ENCODE measurements around the gene CIROP. TPM values are rescaled to one million over a fixed set of nuclear protein-coding genes. Genes with fewer than 3 reads are reported as not detected.

Gene CIROP
- total RNA-seq, 1 donor from 2014 or later = not detected

GRCh38 chr14:23143911-23144310 is 39.1 kb upstream of the CIROP start:
- Histone ChIP-seq H3K27me3 (ENCODE audit: low read depth) (no peaks in the 10 kb centered on the region), H3K4me3 (no peak overlapping the region), H3K9me3 (no peaks in the 10 kb centered on the region), H3K4me1 (peaks cover 8% of the 10 kb centered on the region), H3K36me3 (peaks cover 8% of the 10 kb centered on the region), H3K27ac (no peak overlapping the region)
- intact Hi-C loops (cut with DNase I) = no loop called here
- DNase-seq (no peak), ATAC-seq (no peak)
- no peak for TF ChIP-seq CTCF (IDR thresholded peaks at IDR 0.05)

DNA sequence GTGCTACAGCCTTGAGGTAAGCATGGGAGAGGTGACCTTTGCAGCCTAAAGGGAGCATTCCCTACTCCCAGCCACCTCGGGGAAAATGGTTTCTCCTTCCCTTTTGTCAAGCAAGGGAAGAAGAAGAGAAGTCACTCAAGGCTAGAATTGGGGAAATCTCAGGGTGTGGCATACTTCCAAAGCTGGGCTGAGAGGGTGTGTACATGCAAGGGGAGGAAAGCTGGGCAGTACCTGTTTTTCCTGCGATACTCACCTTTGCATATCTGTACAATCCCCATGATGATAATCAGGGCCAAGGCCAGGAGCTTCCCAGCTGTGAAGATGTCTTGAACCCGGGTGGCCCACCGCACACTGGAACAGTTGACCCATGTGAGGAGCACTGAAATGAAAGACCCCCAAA is 38.0 kb upstream of the CIROP start:
- H3K27me3 ChIP-seq (ENCODE audit: low read depth) = no peaks in the 10 kb centered on the region
- H3K4me3 ChIP-seq = no peak overlapping the region
- peaks cover 8% of the 10 kb centered on the region for H3K4me1 ChIP-seq
- no peak overlapping the region for H3K27ac ChIP-seq
- peaks cover 8% of the 10 kb centered on the region for H3K36me3 ChIP-seq
- no peak for DNase-seq
- no peaks in the 10 kb centered on the region for H3K9me3 ChIP-seq
- peak in 1 of 2 donors; percentile 22 for ATAC-seq
- intact Hi-C loops (cut with DNase I) = no loop called here
- no peak for TF ChIP-seq CTCF (IDR thresholded peaks at IDR 0.05)

- peak; percentile 75 to 86 for ATAC-seq
- Histone ChIP-seq H3K4me3 (no peak overlapping the region), H3K27ac (no peak overlapping the region), H3K27me3 (ENCODE audit: low read depth) (no peaks in the 10 kb centered on the region), H3K9me3 (no peaks in the 10 kb centered on the region), H3K4me1 (peaks cover 8% of the 10 kb centered on the region), H3K36me3 (peaks cover 8% of the 10 kb centered on the region)
- no peak for TF ChIP-seq CTCF (IDR thresholded peaks at IDR 0.05)
- DNase-seq = peak; percentile 73
- intact Hi-C loops (cut with DNase I) = no loop called here
Measured at GRCh38 chr14:23141706-23142444, 37.1 kb upstream of the CIROP start.

- peaks cover 8% of the 10 kb centered on the region for H3K4me1 ChIP-seq
- peaks cover 8% of the 10 kb centered on the region for H3K36me3 ChIP-seq
- no peak overlapping the region for H3K4me3 ChIP-seq
- H3K27ac ChIP-seq = no peak overlapping the region
- ATAC-seq (no peak), DNase-seq (no peak)
- no peaks in the 10 kb centered on the region for H3K27me3 ChIP-seq (ENCODE audit: low read depth)
- intact Hi-C loops (cut with DNase I) = no loop called here
- H3K9me3 ChIP-seq = no peaks in the 10 kb centered on the region
- TF ChIP-seq CTCF (IDR thresholded peaks at IDR 0.05) = no peak
Measured at GRCh38 chr14:23140371-23140770, 35.6 kb upstream of the CIROP start.

DNA sequence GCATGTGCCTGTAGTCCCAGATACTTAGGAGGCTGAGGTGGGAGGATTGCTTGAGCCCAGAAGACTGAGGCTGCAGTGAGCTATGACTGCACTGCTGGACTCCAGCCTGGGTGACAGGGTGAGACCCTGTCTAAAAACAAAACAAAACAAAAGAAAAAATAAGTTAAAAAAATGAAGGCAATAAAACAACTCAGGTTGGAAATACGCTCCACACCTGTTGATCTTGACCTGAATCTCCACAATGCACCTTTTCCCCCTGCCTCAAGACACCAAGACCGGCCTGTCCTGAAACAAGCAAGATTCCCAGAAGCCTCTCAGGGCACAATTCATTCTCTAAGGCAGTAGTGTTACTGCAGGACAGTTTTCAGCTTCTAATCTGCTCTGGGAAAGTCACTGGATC is 35.1 kb upstream of the CIROP start:
- Histone ChIP-seq H3K36me3 (peaks cover 8% of the 10 kb centered on the region), H3K4me1 (peaks cover 8% of the 10 kb centered on the region), H3K9me3 (no peaks in the 10 kb centered on the region), H3K4me3 (no peak overlapping the region), H3K27ac (no peak overlapping the region), H3K27me3 (ENCODE audit: low read depth) (no peaks in the 10 kb centered on the region)
- no peak for DNase-seq
- intact Hi-C loops (cut with DNase I) = no loop called here
- no peak for TF ChIP-seq CTCF (IDR thresholded peaks at IDR 0.05)
- no peak for ATAC-seq
